MCF 10A (cell line): Measurements from ENCODE around the gene STOM. TPM values are rescaled to one million over a fixed set of nuclear protein-coding genes. Genes with fewer than 3 reads are reported as not detected.

Experiments used
- BruUV-seq: library from RNA; stranded (reverse); fragments of 400-500 nt; replicated peaks from 2 replicates; lab custom pipeline; 2021; lab: Mats Ljungman, UMichigan
- CTCF ChIA-PET: fragments of 300-600 bp; sonication (Branson Sonifier 250); formaldehyde crosslinking; extraction: SDS; loops from one replicate; lab custom pipeline; 2021; ENCODE audit warnings: antibody characterized with exemption, inconsistent platforms; lab: Yijun Ruan, JAX
- POLR2A ChIA-PET: fragments of 300-600, 350-650 bp; sonication (Branson Sonifier 250); formaldehyde crosslinking; extraction: SDS; loops from one replicate; lab custom pipeline; 2020; ENCODE audit warnings: antibody characterized with exemption, inconsistent platforms; lab: Yijun Ruan, JAX
- DNase-seq: peaks from one replicate; pipeline ENCODE4 v3.0.0-alpha.2; 2018; ENCODE audit not compliant: unreplicated experiment
- H3K27ac Mint-ChIP-seq: one replicate; pipeline ENCODE4 v1.8.0; 2022; ENCODE audit warnings: mild to moderate bottlenecking, low read depth, mixed read lengths; ENCODE audit not compliant: unreplicated experiment
- H3K27me3 Mint-ChIP-seq: one replicate; pipeline ENCODE4 v1.8.0; 2022; ENCODE audit warnings: mixed read lengths; ENCODE audit not compliant: insufficient read depth, unreplicated experiment
- H3K36me3 Mint-ChIP-seq: one replicate; pipeline ENCODE4 v1.8.0; 2022; ENCODE audit warnings: mild to moderate bottlenecking, moderate library complexity, mixed read lengths; ENCODE audit not compliant: insufficient read depth, unreplicated experiment
- H3K4me1 Mint-ChIP-seq: one replicate; pipeline ENCODE4 v1.8.0; 2022; ENCODE audit warnings: mixed read lengths; ENCODE audit not compliant: insufficient read depth, unreplicated experiment
- H3K4me3 Mint-ChIP-seq: one replicate; pipeline ENCODE4 v1.8.0; 2022; ENCODE audit warnings: mild to moderate bottlenecking, moderate library complexity, mixed read lengths; ENCODE audit not compliant: unreplicated experiment
- H3K9me3 Mint-ChIP-seq: one replicate; pipeline ENCODE4 v1.8.0; 2022; ENCODE audit warnings: mixed read lengths; ENCODE audit not compliant: unreplicated experiment
- intact Hi-C: fragments of 100-400 bp; cut with micrococcal nuclease; formaldehyde crosslinking; loops from 2 replicates; pipeline ENCODE4 v1.14.1; 2022
- total RNA-seq: library from RNA; stranded (reverse); gene quantifications from 2 replicates; pipeline ENCODE4 v1.2.3, GENCODE V29; 2022
- TF ChIP-seq, protein P1 (sequence below): fragments of 200-600 bp; IDR thresholded peaks from one replicate; pipeline ENCODE4 v1.8.0; 2022; ENCODE audit warnings: antibody characterized with exemption, mild to moderate bottlenecking; ENCODE audit not compliant: unreplicated experiment

STOM gene
- total RNA-seq, 1 experiment from 2014 or later: 231 TPM

DNA sequence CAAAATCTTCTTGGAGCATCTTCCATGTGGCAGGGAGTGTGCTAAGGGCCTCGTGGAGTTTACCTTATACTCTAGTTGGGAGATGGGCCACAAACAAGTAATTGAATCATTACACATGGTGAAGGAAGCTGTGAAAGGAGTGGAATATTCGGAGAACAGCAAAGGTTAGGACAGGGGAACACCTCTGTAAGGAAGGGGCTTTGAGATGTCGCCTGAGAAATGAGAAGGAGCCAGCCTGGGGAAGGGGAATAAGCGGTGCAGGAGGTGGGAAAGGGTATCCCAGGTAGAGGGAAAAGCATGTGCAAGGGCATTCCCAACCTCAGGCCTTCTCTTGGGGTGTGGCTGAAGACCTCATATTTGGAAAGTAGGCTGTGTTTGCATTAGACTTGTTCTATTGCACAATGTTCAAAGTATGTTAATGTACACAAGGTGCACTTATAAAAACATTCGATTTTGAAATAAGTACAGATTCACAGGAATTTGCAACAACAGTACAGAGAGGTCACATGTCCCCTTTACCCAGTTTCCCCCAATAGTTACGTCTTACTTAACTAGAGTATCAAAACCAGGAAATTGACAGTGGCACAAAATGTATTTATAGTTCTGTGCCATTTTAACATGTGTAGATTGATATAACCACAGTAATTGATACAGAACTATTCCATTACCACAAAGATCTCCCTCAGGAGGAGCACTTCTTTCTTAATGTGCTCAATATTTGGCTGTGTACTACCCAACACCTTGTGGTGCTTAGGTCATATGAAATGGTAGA, 2.4 kb upstream of the STOM start:
- Mint-ChIP-seq H3K27me3 (no peaks in the 10 kb centered on the region), H3K9me3 (peaks cover 8% of the 10 kb centered on the region), H3K27ac (peak overlapping the region; percentile 92), H3K4me1 (peaks cover 40% of the 10 kb centered on the region), H3K4me3 (peak overlapping the region; percentile 53), H3K36me3 (peaks cover 16% of the 10 kb centered on the region)
- no TSS peak for BruUV-seq
- ChIA-PET POLR2A (interaction anchor here (0.8 to 8.8 kb wide), 29 partner anchors 9 to 251 kb away, joined by 3 to 96 read pairs (median 9); partner anchors contain the start of genes GSN and RAB14), CTCF (interaction anchor here (0.6 to 8.8 kb wide), 16 partner anchors 8 to 918 kb away, joined by 3 to 133 read pairs (median 4); no protein-coding TSS in a partner anchor)
- TF ChIP-seq, protein P1, sequence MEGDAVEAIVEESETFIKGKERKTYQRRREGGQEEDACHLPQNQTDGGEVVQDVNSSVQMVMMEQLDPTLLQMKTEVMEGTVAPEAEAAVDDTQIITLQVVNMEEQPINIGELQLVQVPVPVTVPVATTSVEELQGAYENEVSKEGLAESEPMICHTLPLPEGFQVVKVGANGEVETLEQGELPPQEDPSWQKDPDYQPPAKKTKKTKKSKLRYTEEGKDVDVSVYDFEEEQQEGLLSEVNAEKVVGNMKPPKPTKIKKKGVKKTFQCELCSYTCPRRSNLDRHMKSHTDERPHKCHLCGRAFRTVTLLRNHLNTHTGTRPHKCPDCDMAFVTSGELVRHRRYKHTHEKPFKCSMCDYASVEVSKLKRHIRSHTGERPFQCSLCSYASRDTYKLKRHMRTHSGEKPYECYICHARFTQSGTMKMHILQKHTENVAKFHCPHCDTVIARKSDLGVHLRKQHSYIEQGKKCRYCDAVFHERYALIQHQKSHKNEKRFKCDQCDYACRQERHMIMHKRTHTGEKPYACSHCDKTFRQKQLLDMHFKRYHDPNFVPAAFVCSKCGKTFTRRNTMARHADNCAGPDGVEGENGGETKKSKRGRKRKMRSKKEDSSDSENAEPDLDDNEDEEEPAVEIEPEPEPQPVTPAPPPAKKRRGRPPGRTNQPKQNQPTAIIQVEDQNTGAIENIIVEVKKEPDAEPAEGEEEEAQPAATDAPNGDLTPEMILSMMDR: no peak
- intact Hi-C loops: loop anchor here (2.0 kb wide), 2 partner anchors 28 to 90 kb away; no protein-coding TSS in a partner anchor
- DNase-seq: peak; percentile 91

DNA sequence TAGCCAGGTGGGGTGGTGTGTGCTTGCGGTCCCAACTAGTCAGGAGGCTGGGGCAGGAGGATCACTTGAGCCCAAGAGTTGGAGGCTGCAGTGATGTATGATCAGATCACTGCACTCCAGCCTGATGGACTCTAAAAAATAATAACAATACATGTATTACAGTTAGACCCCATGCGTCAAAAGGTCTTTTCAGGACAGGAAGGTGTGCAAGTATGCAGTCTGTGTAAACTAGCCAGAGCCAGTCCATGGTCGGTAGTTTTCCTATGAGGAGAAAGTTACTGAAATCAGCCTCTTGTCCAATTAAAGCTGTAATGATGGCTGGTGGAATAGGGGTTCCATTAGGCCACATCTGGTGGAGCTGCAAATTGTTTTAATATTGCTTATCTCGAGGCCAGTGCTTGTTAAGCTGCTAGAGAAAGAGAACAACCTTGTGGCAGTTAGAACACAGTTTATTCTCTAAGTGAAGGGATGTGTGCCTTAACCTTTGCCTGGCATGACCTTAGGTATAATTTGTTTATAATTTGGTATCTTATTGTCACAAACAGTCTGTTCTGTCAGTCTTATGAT, 1.5 kb upstream of the STOM start:
- peaks cover 45% of the 10 kb centered on the region for H3K4me1 Mint-ChIP-seq
- CTCF ChIA-PET: interaction anchor here (0.6 to 8.8 kb wide), 7 partner anchors 22 to 461 kb away, joined by 3 to 133 read pairs (median 3); no protein-coding TSS in a partner anchor
- H3K36me3 Mint-ChIP-seq: peaks cover 25% of the 10 kb centered on the region
- no peak for DNase-seq
- no peaks in the 10 kb centered on the region for H3K27me3 Mint-ChIP-seq
- TF ChIP-seq, protein P1: no peak
- peaks cover 8% of the 10 kb centered on the region for H3K9me3 Mint-ChIP-seq
- intact Hi-C loops: loop anchor here (2.0 kb wide), 2 partner anchors 29 to 89 kb away; no protein-coding TSS in a partner anchor
- peak overlapping the region; percentile 92 for H3K27ac Mint-ChIP-seq
- no TSS peak for BruUV-seq
- no peak overlapping the region for H3K4me3 Mint-ChIP-seq
- POLR2A ChIA-PET: interaction anchor here (0.8 to 8.8 kb wide), 15 partner anchors 8 to 250 kb away, joined by 3 to 96 read pairs (median 22); partner anchors contain the start of gene RAB14

DNA sequence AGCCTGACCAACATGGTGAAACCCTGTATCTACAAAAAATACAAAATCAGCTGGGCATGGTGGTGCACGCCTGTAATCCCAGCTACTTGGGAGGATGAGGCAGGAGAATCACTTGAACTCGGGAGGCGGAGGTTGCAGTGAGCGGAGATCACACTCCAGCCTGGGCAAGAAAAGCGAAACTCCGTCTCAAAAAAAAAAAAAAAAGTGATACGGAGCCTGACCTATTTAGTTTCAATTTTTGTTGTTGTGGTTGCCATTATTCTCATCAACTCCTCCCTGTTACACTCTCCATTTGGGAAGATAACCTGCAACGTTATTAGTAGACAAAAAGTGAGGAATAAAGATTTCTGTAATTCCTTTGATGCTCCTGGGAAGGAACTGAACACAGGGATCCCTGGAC, 1.3 kb downstream of the STOM start:
- Mint-ChIP-seq H3K27ac (peak overlapping the region; percentile 92), H3K4me3 (peak overlapping the region; percentile 86), H3K9me3 (peaks cover 8% of the 10 kb centered on the region), H3K4me1 (peaks cover 53% of the 10 kb centered on the region), H3K36me3 (peaks cover 41% of the 10 kb centered on the region), H3K27me3 (no peaks in the 10 kb centered on the region)
- no peak for DNase-seq
- intact Hi-C loops: no loop called here
- ChIA-PET CTCF (interaction anchor here (0.5 to 1.8 kb wide), 5 partner anchors 11 to 501 kb away, joined by 3 to 10 read pairs (median 3); no protein-coding TSS in a partner anchor), POLR2A (interaction anchor here (0.6 to 2.2 kb wide), 16 partner anchors 10 to 169 kb away, joined by 3 to 8 read pairs (median 5); partner anchors contain the start of gene RAB14)
- no TSS peak for BruUV-seq
- TF ChIP-seq, protein P1: no peak
